HG03342 (cell line): Measurements from ENCODE around the gene GALNT18.

Experiments used
- ATAC-seq: cut with Tn5 transposase; IDR thresholded peaks from one replicate; pipeline ENCODE4 v1.9.1; 2021; ENCODE audit warnings: mild to moderate bottlenecking, moderate library complexity; ENCODE audit not compliant: unreplicated experiment

Gene GALNT18

GRCh38 chr11:11569936-11570491, 51.8 kb downstream of the GALNT18 start:
- ATAC-seq: no peak

DNA sequence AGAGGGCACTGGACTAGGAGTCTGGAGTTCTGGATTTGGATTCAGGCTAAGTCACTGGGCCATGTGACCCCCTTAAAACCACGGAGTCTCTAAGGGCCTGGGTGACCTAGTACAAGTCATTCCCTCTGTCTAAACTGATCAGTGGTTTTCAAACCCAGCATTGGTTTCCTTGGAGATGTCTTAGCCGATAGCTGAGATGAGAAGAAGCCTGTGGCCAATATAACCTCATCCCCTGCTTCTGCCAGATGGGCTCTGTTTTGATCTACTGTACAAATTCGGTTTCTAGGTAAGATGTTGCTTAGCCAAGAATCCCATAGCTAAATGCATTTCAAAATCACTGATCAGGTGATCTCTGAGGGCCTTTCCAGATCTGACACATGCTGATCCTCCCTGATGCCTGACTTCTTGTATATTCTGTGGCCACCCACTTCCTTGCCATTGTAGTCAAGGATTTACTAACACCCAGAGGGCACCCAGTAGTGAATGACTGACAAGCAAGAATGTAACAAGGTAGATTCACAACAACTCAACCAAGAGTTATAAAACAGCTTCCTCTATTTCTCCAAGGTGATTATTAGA, 53.1 kb downstream of the GALNT18 start:
- ATAC-seq: no peak

GRCh38 chr11:11567936-11568650, 53.7 kb downstream of the GALNT18 start:
- ATAC-seq: no peak

DNA sequence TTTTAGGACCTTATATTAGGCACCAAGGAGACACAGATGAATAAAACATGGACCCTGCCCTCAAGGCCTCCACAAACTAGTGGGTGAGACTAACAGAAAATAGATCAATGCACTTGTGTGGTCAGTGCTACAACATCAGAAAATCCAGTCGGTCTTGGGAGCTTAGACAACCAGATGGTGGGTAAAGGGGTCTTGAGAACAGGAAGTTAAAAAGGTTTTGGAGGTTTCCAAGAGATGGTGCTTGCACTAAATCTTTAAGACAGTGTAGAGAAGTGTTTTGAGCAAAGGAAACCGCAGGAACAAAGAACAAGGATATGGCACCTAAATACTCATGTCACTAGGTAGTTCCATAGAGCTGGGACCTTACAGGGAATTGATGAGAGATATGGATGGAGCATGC, 56.2 kb downstream of the GALNT18 start:
- no peak for ATAC-seq

DNA sequence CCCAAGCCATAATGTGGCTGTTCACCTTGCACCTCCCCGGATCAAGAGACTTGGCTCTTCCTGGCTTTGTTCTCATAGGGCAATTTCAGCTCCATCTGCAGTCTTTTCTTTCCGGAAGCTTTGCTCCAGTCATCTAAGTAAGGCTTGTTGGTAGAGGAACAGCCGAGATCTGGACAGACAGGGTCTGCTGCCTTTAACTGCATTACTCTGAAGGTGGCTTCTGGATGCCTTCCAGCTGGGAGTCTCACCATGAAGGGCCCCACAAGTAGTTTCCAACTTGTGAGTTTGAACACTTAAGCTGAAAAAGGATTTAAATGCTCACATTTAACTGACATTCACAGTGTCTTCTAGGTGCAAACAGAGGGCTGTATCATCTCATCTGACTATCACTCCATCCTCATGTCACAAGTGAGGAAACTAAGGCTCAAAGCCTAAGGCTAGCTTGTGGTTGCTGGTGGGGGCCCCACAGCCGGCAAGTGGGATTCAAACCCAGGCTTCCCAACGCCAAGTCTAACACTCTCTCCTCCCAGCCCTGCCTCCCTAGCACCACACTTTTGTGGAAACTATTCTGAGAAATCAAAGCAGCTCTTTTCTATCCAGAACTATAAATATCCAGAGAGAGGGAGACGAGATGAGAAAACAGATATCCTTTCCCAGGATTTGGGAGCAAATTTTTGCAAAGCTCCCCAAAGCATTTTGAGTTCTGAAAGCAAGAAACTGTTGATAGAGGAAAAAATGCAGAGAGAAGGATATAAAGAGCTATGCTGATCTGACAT, 58.4 kb downstream of the GALNT18 start:
- ATAC-seq: no peak

DNA sequence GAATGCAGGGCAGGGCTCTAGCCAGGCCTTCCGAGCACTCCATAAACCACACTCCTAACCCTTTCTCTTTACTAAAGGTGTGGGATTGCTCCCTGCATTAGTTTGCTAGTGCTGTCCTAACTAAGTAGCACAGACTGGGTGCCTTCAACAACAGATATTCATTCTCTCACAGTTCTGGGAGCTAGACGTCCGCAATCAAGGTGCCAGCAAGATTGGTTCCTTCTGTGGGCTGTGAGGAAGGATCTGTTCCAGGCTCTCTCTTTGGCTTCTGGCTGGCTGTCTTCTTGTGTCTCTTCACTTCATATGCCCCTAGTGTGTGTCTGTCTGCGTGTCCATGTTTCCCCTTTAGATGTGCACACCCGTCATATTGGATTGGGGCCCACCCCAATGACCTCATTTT, 59.8 kb downstream of the GALNT18 start:
- no peak for ATAC-seq

DNA sequence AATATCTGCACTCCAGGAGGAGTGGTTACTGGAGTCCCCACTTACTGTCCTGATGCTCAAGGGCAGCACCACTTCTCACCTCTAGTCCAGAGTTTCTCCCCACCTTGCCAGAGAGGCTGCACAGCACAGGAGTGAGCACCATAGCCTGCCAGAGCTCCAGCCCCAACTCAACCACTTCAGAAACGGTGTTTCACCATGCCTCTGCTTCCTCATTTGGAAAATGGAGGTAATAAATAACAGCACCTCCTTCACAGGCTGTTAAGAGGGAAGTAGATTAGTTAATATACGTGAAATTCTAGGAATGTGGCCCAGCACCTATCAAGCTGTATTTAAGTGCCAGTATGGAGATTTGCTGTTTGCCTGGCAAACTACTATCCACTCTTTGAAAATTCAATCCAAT, 63.0 kb downstream of the GALNT18 start:
- no peak for ATAC-seq

DNA sequence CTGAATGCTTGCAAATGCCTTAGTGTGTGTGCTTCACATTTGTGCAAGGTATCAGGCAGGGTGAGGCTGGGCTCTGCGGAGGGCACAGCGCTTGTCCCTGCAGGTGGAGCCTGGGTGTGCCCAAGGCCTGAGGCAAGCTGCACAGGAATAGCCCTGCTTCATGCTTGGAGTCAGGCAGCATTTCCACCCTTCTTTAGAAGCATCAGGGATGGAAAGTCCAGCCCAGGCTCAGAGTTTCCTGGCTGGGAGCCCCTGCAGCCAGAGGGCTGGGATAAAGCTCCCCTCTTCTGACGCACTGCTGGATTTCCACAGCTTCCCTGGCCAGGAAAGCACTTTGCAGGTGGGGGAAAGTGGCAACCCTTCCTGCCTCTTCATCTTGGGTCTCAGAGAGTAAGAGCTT, 63.4 kb downstream of the GALNT18 start:
- no peak for ATAC-seq

- ATAC-seq: no peak
Measured at GRCh38 chr11:11555208-11555607, 66.6 kb downstream of the GALNT18 start.

- no peak for ATAC-seq
Measured at GRCh38 chr11:11553573-11553972, 68.2 kb downstream of the GALNT18 start.

DNA sequence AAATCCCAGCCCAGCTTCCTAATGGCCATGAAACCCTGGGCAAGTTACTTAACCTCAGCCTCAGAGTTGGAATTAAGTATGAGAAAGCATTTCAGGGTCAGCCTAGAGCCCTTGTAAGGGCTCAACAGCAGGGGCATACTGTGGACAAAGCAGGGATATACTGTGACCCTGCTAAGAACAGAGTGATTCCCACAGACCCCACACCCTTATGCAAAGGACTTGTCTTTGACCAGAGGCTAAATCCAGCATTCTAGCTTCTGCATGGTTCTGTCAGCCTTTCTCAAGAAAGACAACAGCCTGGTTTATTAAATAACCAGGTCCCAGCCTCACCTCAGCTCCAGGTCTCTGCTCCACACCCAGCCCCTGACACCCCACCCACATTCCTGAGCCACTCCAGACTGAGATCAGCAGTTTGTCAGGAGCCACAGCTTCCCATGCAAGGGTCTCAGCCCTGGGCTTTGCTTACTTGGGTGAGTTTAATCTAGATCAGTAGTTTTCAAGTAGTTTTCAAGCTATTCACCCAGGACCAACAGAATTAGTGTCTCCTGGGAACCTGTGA, 69.2 kb downstream of the GALNT18 start:
- no peak for ATAC-seq

- no peak for ATAC-seq
Measured at GRCh38 chr11:11550534-11550933, 71.3 kb downstream of the GALNT18 start.

GRCh38 chr11:11545285-11546275, 76.2 kb downstream of the GALNT18 start:
- ATAC-seq: no peak

DNA sequence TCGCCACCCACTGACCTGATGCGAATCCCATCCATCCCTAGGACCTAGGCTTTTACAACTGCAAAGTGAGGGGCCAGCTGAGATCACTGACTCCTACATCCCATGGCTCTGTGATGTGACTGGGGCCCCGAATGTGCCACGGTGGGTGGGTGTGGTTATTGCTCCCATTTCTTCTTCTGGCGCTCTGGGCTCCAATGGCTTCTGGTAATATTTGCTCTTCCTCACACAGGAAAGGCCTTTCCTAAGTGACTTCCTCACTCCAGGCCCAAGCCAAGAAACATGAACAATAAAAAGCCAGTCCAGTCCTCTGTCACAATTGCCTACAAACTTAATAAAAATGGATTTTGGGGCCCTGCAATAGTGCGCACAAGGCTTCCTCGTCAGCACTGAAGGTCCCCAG, 78.1 kb downstream of the GALNT18 start:
- no peak for ATAC-seq

- no peak for ATAC-seq
Measured at GRCh38 chr11:11540157-11540556, 81.6 kb downstream of the GALNT18 start.

DNA sequence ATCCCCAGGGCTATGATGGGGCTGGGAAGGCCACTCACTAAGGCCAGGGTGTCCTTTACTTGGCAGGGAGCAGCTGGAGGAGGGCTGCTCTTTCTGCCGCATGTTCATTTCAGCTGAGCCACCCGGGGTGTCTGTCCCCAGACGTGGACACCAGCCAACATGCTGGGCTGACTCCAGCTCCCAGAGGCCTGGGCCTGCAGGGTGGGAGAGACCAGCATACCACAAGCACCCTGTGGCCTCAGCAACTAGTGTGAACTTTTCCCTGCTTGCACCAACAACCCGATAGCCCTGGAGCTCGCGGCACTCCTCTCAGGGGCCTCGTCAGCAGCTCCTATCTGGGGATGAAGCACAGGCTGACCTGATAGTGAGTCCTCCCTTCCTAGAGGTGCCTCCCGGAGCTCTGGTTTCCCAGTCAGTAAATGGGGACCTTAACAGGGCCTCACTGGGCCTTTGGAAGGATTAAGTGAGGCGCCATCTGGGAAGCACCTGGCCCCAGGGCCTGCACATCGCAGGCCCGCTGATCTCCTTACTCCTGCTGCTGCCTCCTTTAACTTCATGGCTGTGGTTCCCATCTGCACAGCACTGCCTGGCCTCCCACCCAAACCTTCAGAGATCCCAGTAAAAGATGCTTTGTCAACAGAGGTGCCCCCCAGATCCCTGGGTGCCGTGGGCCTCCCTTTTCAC, 83.4 kb downstream of the GALNT18 start:
- ATAC-seq: no peak

DNA sequence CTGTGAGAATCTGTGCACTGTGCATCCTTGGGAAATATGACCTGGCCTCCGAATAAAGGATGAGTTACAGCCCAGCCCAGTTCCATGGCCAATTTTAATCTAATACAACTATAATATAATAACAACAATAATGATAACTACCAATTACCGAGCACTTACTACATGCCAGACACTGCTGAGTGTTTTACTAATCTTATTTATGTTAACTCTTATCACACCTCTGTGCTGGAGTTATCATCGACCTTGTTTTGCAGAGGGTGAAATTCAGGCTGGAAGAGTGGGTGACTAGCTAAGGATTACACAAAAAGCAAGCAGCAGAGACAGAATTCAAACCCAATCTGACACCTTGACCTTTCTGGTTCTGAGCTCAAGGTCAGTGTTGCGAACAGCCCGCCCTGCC, 83.9 kb downstream of the GALNT18 start:
- no peak for ATAC-seq

DNA sequence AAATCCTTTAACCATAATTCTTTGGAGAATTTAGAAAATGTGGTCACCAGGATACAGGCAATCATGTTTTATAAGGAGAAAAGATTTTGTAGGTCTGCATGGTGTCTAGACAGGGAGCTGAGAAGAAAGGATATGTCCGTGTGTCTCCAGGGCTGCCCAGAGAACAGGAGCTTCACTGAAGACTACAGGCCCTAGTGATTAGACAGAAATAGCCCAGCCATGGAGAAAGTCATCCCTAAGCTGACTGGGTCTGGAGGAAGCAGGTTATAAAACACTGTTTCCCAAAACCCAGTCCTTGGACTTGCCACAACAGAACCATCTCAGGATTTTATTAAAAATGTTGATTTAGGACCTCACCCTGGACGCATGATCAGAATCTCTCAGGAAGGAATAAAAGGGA, 84.4 kb downstream of the GALNT18 start:
- ATAC-seq: no peak

- no peak for ATAC-seq
Measured at GRCh38 chr11:11536650-11537049, 85.2 kb downstream of the GALNT18 start.

- no peak for ATAC-seq
Measured at GRCh38 chr11:11535611-11536010, 86.2 kb downstream of the GALNT18 start.
